Psoas muscle (tissue), 8 donors: ENCODE data around the gene SARDH. TPM values are rescaled to one million over a fixed set of nuclear protein-coding genes. Genes with fewer than 3 reads are reported as not detected.
"Not testable (repeated sequence)": the region's sequence is repeated elsewhere in the genome, so short reads cannot be mapped to it uniquely, and the experiment has no call there.

Source experiments
- ATAC-seq, 4 donors: fragments of 200-7000 bp; cut with Tn5 transposase; one replicate each; pipeline ENCODE4 v1.9.1; 2020; ENCODE audit warnings: moderate library complexity in 3 of 4, mild to moderate bottlenecking in 2 of 4
- DNase-seq, 2 donors: peaks; one replicate each; pipeline ENCODE4 v3.0.0-alpha.2; 2020
- H3K27ac ChIP-seq: fragments of 200-600 bp; one replicate; pipeline ENCODE4 v1.8.0; 2022
- H3K27me3 ChIP-seq, 3 donors: fragments of 200-600 bp in 1 of 3; one replicate each; pipeline versions ENCODE4 v1.6.1 to v1.8.0; 2013 to 2022; ENCODE audit warnings: low read length in 2 of 3, mild to moderate bottlenecking in 2 of 3, moderate library complexity in 1 of 3; ENCODE audit not compliant: insufficient read depth in 3 of 3
- H3K36me3 ChIP-seq, 2 donors: fragments of 200-600 bp in 1 of 2; one replicate each; pipeline versions ENCODE4 v1.6.1 to v1.8.0; 2013 to 2022; ENCODE audit warnings: low read depth in 1 of 2, mild to moderate bottlenecking in 1 of 2, moderate library complexity in 1 of 2; ENCODE audit not compliant: insufficient read depth in 1 of 2
- H3K4me1 ChIP-seq: fragments of 200-600 bp; one replicate; pipeline ENCODE4 v1.8.0; 2022
- H3K4me3 ChIP-seq: fragments of 200-600 bp; one replicate; pipeline ENCODE4 v1.8.0; 2022; ENCODE audit warnings: mild to moderate bottlenecking
- H3K9me3 ChIP-seq: fragments of 200-600 bp; one replicate; pipeline ENCODE4 v1.8.0; 2022
- CTCF ChIP-seq: fragments of 200-600 bp; IDR thresholded peaks from one replicate; pipeline ENCODE4 v1.8.0; 2022; ENCODE audit warnings: antibody characterized with exemption
- WGBS, 3 donors: extraction: QIAGEN DNeasy Blood & Tissue Kit; methylation state at CpG; one replicate each; pipeline versions ENCODE4 v1.1.6 to v1.1.7; 2013; 5-methylcytosine and 5-hydroxymethylcytosine counted together
- intact Hi-C, 2 donors: fragments of 100-400 bp; cut with DNase I; formaldehyde crosslinking; loops; one replicate each; pipeline versions ENCODE4 v1.11.0 to v1.14.2; 2022
- polyA plus RNA-seq, 3 donors: library from polyadenylated mRNA; stranded (reverse); fragments of 200-250 nt; gene quantifications; one replicate each; pipeline ENCODE4 v1.2.3, GENCODE V29; 2013
- total RNA-seq, 4 donors: library from RNA; stranded (reverse); fragmentation: NEBNext Ultra II Directional in 2 of 4; extraction: Animal tissue kit (Norgen Biotek cat#: 25700) in 2 of 4; gene quantifications; one replicate each; pipeline versions ENCODE4 v1.2.1 to v1.2.4, GENCODE V29; 2021 to 2023
- donor health status: healthy with polysubstance abuse.
- donor health status: DM: no; HTN: no; CAD: no; lungs with moderate emphysema.
- donor health status: Bipolar disorder and iron deficiency.
- donor health status: healthy.
- donor health status: DM: yes; HTN: yes; CAD: no.
- donor health status: DM: no; HTN: no; CAD: no.
- donor health status: DM: no; HTN: no; CAD: no.
- donor health status: DM: yes; HTN: yes; CAD: no.

SARDH gene
- total and polyA plus RNA-seq, 7 donors, result 0.16 to 2.5 (median 0.62) TPM

- no peak overlapping the region for H3K27ac ChIP-seq
- no peak for ATAC-seq
- H3K4me1 ChIP-seq, result no peaks in the 10 kb centered on the region
- WGBS, 3 donors, result 89 to 100% (median 91%) methylated on average over 1 of the region's 1 CpG
- H3K27me3 ChIP-seq, result peaks cover 0 to 4% (median 0%) of the 10 kb centered on the region in 3 donors
- no peak for DNase-seq
- H3K9me3 ChIP-seq, result peaks cover 11% of the 10 kb centered on the region
- intact Hi-C loops, result no loop called here
- TF ChIP-seq CTCF, result no peak
- no peak overlapping the region for H3K4me3 ChIP-seq
- H3K36me3 ChIP-seq, result no peaks in the 10 kb centered on the region
Observed at GRCh38 chr9:133767008-133767407, 28.9 kb upstream of the SARDH start.

GRCh38 chr9:133766234-133766633 lies 28.1 kb upstream of the SARDH start:
- H3K4me1 ChIP-seq, intact Hi-C loops, H3K4me3 ChIP-seq, H3K27me3 ChIP-seq, H3K36me3 ChIP-seq, DNase-seq, H3K27ac ChIP-seq, ATAC-seq: not testable (repeated sequence)
- peaks cover 11% of the 10 kb centered on the region for H3K9me3 ChIP-seq
- 69 to 95% (median 84%) methylated on average over 3 of the region's 3 CpGs for WGBS, 3 donors

GRCh38 chr9:133763272-133764183 lies 25.4 kb upstream of the SARDH start:
- 82 to 87% (median 83%) methylated on average over 24 to 26 of the region's 26 CpGs for WGBS, 3 donors
- intact Hi-C loops, result no loop called here
- DNase-seq, result peak in 1 of 2 donors; percentile 4

GRCh38 chr9:133762488-133763271 lies 24.5 kb upstream of the SARDH start:
- TF ChIP-seq CTCF, result no peak
- Histone ChIP-seq H3K36me3 (no peaks in the 10 kb centered on the region), H3K4me1 (no peaks in the 10 kb centered on the region), H3K27me3 (peaks cover 0 to 21% (median 7%) of the 10 kb centered on the region in 3 donors), H3K4me3 (no peak overlapping the region), H3K27ac (no peak overlapping the region), H3K9me3 (peaks cover 11% of the 10 kb centered on the region)
- WGBS, 3 donors, result 90 to 92% (median 91%) methylated on average over 18 to 19 of the region's 19 CpGs
- DNase-seq (peak in 1 of 2 donors; percentile 7), ATAC-seq (no peak)
- intact Hi-C loops, result no loop called here

More at GRCh38 chr9:133763272-133764183, 25.4 kb upstream of the SARDH start:
- no peak overlapping the region for H3K27ac ChIP-seq
- H3K4me3 ChIP-seq, result no peak overlapping the region
- H3K9me3 ChIP-seq, result peaks cover 11% of the 10 kb centered on the region
- peaks cover 0 to 17% (median 6%) of the 10 kb centered on the region in 3 donors for H3K27me3 ChIP-seq
- H3K36me3 ChIP-seq, result no peaks in the 10 kb centered on the region
- TF ChIP-seq CTCF, result no peak
- no peaks in the 10 kb centered on the region for H3K4me1 ChIP-seq
- ATAC-seq, result no peak
